ENCODE data around the gene FCGBP.

FCGBP gene

GRCh38 chr19:39927524-39928356, 6.7 kb downstream of the FCGBP start:
- in situ Hi-C loops (cut with HindIII; ENCODE audit: low pct_ligation_motif_present, low sequenced_read_pairs) = no loop called here
- no peak for DNase-seq
- Histone ChIP-seq H3K27me3 (replicated peaks) (no peaks in the 10 kb centered on the region), H3K4me3 (ENCODE audit: low read depth, low read length) (no peak overlapping the region), H3K36me3 (replicated peaks) (no peaks in the 10 kb centered on the region), H3K27ac (no peak overlapping the region)
- no peak for TF ChIP-seq CTCF (IDR thresholded peaks at IDR 0.05; ENCODE audit: low read depth, low read length, missing control alignments)

- in situ Hi-C loops (cut with HindIII; ENCODE audit: low pct_ligation_motif_present, low sequenced_read_pairs) = no loop called here
Observed at GRCh38 chr19:39927076-39927475, 7.4 kb downstream of the FCGBP start.

GRCh38 chr19:39926170-39926760, 8.2 kb downstream of the FCGBP start:
- Histone ChIP-seq H3K27me3 (replicated peaks) (no peaks in the 10 kb centered on the region), H3K27ac (no peak overlapping the region), H3K4me3 (ENCODE audit: low read depth, low read length) (no peak overlapping the region), H3K36me3 (replicated peaks) (no peaks in the 10 kb centered on the region)
- no peak for DNase-seq
- in situ Hi-C loops (cut with HindIII; ENCODE audit: low pct_ligation_motif_present, low sequenced_read_pairs) = no loop called here
- no peak for TF ChIP-seq CTCF (IDR thresholded peaks at IDR 0.05; ENCODE audit: low read depth, low read length, missing control alignments)

More at GRCh38 chr19:39927076-39927475, 7.4 kb downstream of the FCGBP start:
- no peaks in the 10 kb centered on the region for H3K36me3 ChIP-seq (replicated peaks)
- DNase-seq = no peak
- H3K27ac ChIP-seq = no peak overlapping the region
- H3K27me3 ChIP-seq (replicated peaks) = no peaks in the 10 kb centered on the region
- TF ChIP-seq CTCF (IDR thresholded peaks at IDR 0.05; ENCODE audit: low read depth, low read length, missing control alignments) = no peak
- no peak overlapping the region for H3K4me3 ChIP-seq (ENCODE audit: low read depth, low read length)

GRCh38 chr19:39924952-39925351, 9.5 kb downstream of the FCGBP start:
- in situ Hi-C loops (cut with HindIII; ENCODE audit: low pct_ligation_motif_present, low sequenced_read_pairs) = no loop called here

GRCh38 chr19:39924389-39924788, 10.0 kb downstream of the FCGBP start:
- Histone ChIP-seq H3K4me3 (ENCODE audit: low read depth, low read length) (no peak overlapping the region), H3K27me3 (replicated peaks) (no peaks in the 10 kb centered on the region), H3K27ac (no peak overlapping the region), H3K36me3 (replicated peaks) (no peaks in the 10 kb centered on the region)
- in situ Hi-C loops (cut with HindIII; ENCODE audit: low pct_ligation_motif_present, low sequenced_read_pairs) = no loop called here
- DNase-seq = no peak
- no peak for TF ChIP-seq CTCF (IDR thresholded peaks at IDR 0.05; ENCODE audit: low read depth, low read length, missing control alignments)

More at GRCh38 chr19:39924952-39925351, 9.5 kb downstream of the FCGBP start:
- no peak for DNase-seq
- TF ChIP-seq CTCF (IDR thresholded peaks at IDR 0.05; ENCODE audit: low read depth, low read length, missing control alignments) = no peak
- Histone ChIP-seq H3K27ac (no peak overlapping the region), H3K36me3 (replicated peaks) (no peaks in the 10 kb centered on the region), H3K4me3 (ENCODE audit: low read depth, low read length) (no peak overlapping the region), H3K27me3 (replicated peaks) (no peaks in the 10 kb centered on the region)

Measured in brain microvascular endothelial cell (primary cell).